Stimulated activated naive B cell treated with anti-CD40 and anti-IgM and Interleukin-4, amounts not matched to agents 10 μg/mL and 1 μg/mL and 100 μg/mL, for 72 hours (primary cell): ENCODE results near the gene ADAT3.

Experiments used
- ATAC-seq, 2 donors: fragments of 150-1000 bp; cut with Tn5 transposase; replicated peaks; 2 replicates each; pipeline ENCODE4 v1.10.0; 2021; ENCODE audit warnings: moderate library complexity in 1 of 2
- DNase-seq: peaks from one replicate; pipeline ENCODE4 v3.0.0; 2021
- H3K27ac Mint-ChIP-seq: one replicate; pipeline ENCODE4 v1.8.0; 2022; ENCODE audit warnings: mild to moderate bottlenecking, mixed read lengths
- H3K27me3 Mint-ChIP-seq, 2 donors: one replicate each; pipeline ENCODE4 v1.8.0; 2022; ENCODE audit warnings: mixed read lengths in 2 of 2
- H3K36me3 Mint-ChIP-seq, 2 donors: one replicate each; pipeline ENCODE4 v1.8.0; 2022; ENCODE audit warnings: mixed read lengths in 2 of 2, mild to moderate bottlenecking in 1 of 2
- H3K4me1 Mint-ChIP-seq, 2 donors: one replicate each; pipeline ENCODE4 v1.8.0; 2022; ENCODE audit warnings: mixed read lengths in 2 of 2, mild to moderate bottlenecking in 1 of 2
- H3K4me3 Mint-ChIP-seq, 2 donors: one replicate each; pipeline ENCODE4 v1.8.0; 2022; ENCODE audit warnings: mild to moderate bottlenecking in 2 of 2, mixed read lengths in 2 of 2, moderate library complexity in 1 of 2
- H3K9me3 Mint-ChIP-seq, 2 donors: one replicate each; pipeline ENCODE4 v1.8.0; 2022; ENCODE audit warnings: mixed read lengths in 2 of 2, mild to moderate bottlenecking in 1 of 2

Gene ADAT3

GRCh38 chr19:1921326-1921725 is 16.1 kb downstream of the ADAT3 start:
- no peaks in the 10 kb centered on the region for H3K27me3 Mint-ChIP-seq
- peaks cover 3 to 9% of the 10 kb centered on the region in 2 donors for H3K4me1 Mint-ChIP-seq
- H3K36me3 Mint-ChIP-seq = peaks cover 31 to 52% of the 10 kb centered on the region in 2 donors
- H3K9me3 Mint-ChIP-seq = no peaks in the 10 kb centered on the region
- ATAC-seq (no peak), DNase-seq (no peak)
- no peak overlapping the region for H3K27ac Mint-ChIP-seq
- H3K4me3 Mint-ChIP-seq = no peak overlapping the region

- ATAC-seq (peak in 1 of 2 donors; percentile 19), DNase-seq (no peak)
- Mint-ChIP-seq H3K36me3 (peaks cover 31 to 52% of the 10 kb centered on the region in 2 donors), H3K27ac (no peak overlapping the region), H3K4me1 (peaks cover 3 to 9% of the 10 kb centered on the region in 2 donors), H3K9me3 (no peaks in the 10 kb centered on the region), H3K4me3 (no peak overlapping the region), H3K27me3 (no peaks in the 10 kb centered on the region)
Observed at GRCh38 chr19:1921825-1922224, 16.6 kb downstream of the ADAT3 start.

- H3K27ac Mint-ChIP-seq = peak overlapping the region; percentile 20
- H3K27me3 Mint-ChIP-seq = no peaks in the 10 kb centered on the region
- peaks cover 4 to 9% of the 10 kb centered on the region in 2 donors for H3K4me1 Mint-ChIP-seq
- DNase-seq (no peak), ATAC-seq (no peak)
- H3K4me3 Mint-ChIP-seq = no peak overlapping the region
- no peaks in the 10 kb centered on the region for H3K9me3 Mint-ChIP-seq
- peaks cover 27 to 48% of the 10 kb centered on the region in 2 donors for H3K36me3 Mint-ChIP-seq
Observed at GRCh38 chr19:1922803-1923202, 17.6 kb downstream of the ADAT3 start.

- H3K9me3 Mint-ChIP-seq = no peaks in the 10 kb centered on the region
- peak; percentile 74 to 79 for ATAC-seq
- no peaks in the 10 kb centered on the region for H3K27me3 Mint-ChIP-seq
- H3K4me1 Mint-ChIP-seq = peaks cover 5 to 9% of the 10 kb centered on the region in 2 donors
- H3K27ac Mint-ChIP-seq = peak overlapping the region; percentile 20
- DNase-seq = no peak
- no peak overlapping the region for H3K4me3 Mint-ChIP-seq
- peaks cover 23 to 44% of the 10 kb centered on the region in 2 donors for H3K36me3 Mint-ChIP-seq
Observed at GRCh38 chr19:1923319-1923718, 18.1 kb downstream of the ADAT3 start.

- H3K4me1 Mint-ChIP-seq = peaks cover 7 to 11% of the 10 kb centered on the region in 2 donors
- H3K4me3 Mint-ChIP-seq = no peak overlapping the region
- ATAC-seq (no peak), DNase-seq (no peak)
- no peaks in the 10 kb centered on the region for H3K27me3 Mint-ChIP-seq
- no peak overlapping the region for H3K27ac Mint-ChIP-seq
- H3K9me3 Mint-ChIP-seq = no peaks in the 10 kb centered on the region
- peaks cover 17 to 43% of the 10 kb centered on the region in 2 donors for H3K36me3 Mint-ChIP-seq
Observed at GRCh38 chr19:1924320-1924961, 19.2 kb downstream of the ADAT3 start.

GRCh38 chr19:1925544-1925943 is 20.3 kb downstream of the ADAT3 start:
- H3K4me3 Mint-ChIP-seq = no peak overlapping the region
- peaks cover 14 to 37% of the 10 kb centered on the region in 2 donors for H3K36me3 Mint-ChIP-seq
- H3K27ac Mint-ChIP-seq = no peak overlapping the region
- DNase-seq (no peak), ATAC-seq (no peak)
- H3K4me1 Mint-ChIP-seq = peaks cover 13 to 22% of the 10 kb centered on the region in 2 donors
- H3K27me3 Mint-ChIP-seq = no peaks in the 10 kb centered on the region
- peaks cover 0 to 2% of the 10 kb centered on the region in 2 donors for H3K9me3 Mint-ChIP-seq

GRCh38 chr19:1929021-1929742 is 24.0 kb downstream of the ADAT3 start:
- peak; percentile 78 for DNase-seq
- Mint-ChIP-seq H3K4me1 (peaks cover 28 to 35% of the 10 kb centered on the region in 2 donors), H3K36me3 (peaks cover 3 to 10% of the 10 kb centered on the region in 2 donors), H3K4me3 (peak overlapping the region; percentile 79 to 83), H3K27ac (peak overlapping the region; percentile 25), H3K9me3 (peaks cover 0 to 6% of the 10 kb centered on the region in 2 donors), H3K27me3 (no peaks in the 10 kb centered on the region)
- peak; percentile 89 to 91 for ATAC-seq

- no peak for ATAC-seq
- H3K4me1 Mint-ChIP-seq = peaks cover 38 to 56% of the 10 kb centered on the region in 2 donors
- peaks cover 10 to 12% of the 10 kb centered on the region in 2 donors for H3K36me3 Mint-ChIP-seq
- peaks cover 7 to 11% of the 10 kb centered on the region in 2 donors for H3K9me3 Mint-ChIP-seq
- peak overlapping the region; percentile 17 for H3K27ac Mint-ChIP-seq
- no peak overlapping the region for H3K4me3 Mint-ChIP-seq
- no peak for DNase-seq
- H3K27me3 Mint-ChIP-seq = no peaks in the 10 kb centered on the region
Observed at GRCh38 chr19:1931445-1931844, 26.2 kb downstream of the ADAT3 start.

- Mint-ChIP-seq H3K27ac (peak overlapping the region; percentile 95), H3K4me3 (peak overlapping the region in 1 of 2 donors; percentile 22), H3K36me3 (peaks cover 15% of the 10 kb centered on the region in 2 donors), H3K4me1 (peaks cover 41 to 59% of the 10 kb centered on the region in 2 donors), H3K9me3 (peaks cover 7 to 11% of the 10 kb centered on the region in 2 donors), H3K27me3 (no peaks in the 10 kb centered on the region)
- ATAC-seq (no peak), DNase-seq (no peak)
Observed at GRCh38 chr19:1932395-1932794, 27.2 kb downstream of the ADAT3 start.

GRCh38 chr19:1933244-1933643 is 28.0 kb downstream of the ADAT3 start:
- Mint-ChIP-seq H3K27me3 (no peaks in the 10 kb centered on the region), H3K4me3 (peak overlapping the region; percentile 51 to 71), H3K36me3 (peaks cover 15% of the 10 kb centered on the region in 2 donors), H3K9me3 (peaks cover 7 to 11% of the 10 kb centered on the region in 2 donors), H3K27ac (peak overlapping the region; percentile 95), H3K4me1 (peaks cover 40 to 59% of the 10 kb centered on the region in 2 donors)
- DNase-seq (peak; percentile 43), ATAC-seq (peak; percentile 67 to 74)

GRCh38 chr19:1933942-1934341 is 28.7 kb downstream of the ADAT3 start:
- no peak for DNase-seq
- peaks cover 7 to 11% of the 10 kb centered on the region in 2 donors for H3K9me3 Mint-ChIP-seq
- peak overlapping the region; percentile 3 to 16 for H3K4me3 Mint-ChIP-seq
- no peak for ATAC-seq
- no peaks in the 10 kb centered on the region for H3K27me3 Mint-ChIP-seq
- H3K36me3 Mint-ChIP-seq = peaks cover 15% of the 10 kb centered on the region in 2 donors
- H3K4me1 Mint-ChIP-seq = peaks cover 38 to 59% of the 10 kb centered on the region in 2 donors
- peak overlapping the region; percentile 95 for H3K27ac Mint-ChIP-seq

- no peak overlapping the region for H3K4me3 Mint-ChIP-seq
- peak; percentile 18 for DNase-seq
- H3K36me3 Mint-ChIP-seq = peaks cover 15% of the 10 kb centered on the region in 2 donors
- no peaks in the 10 kb centered on the region for H3K27me3 Mint-ChIP-seq
- ATAC-seq = peak in 1 of 2 donors; percentile 17
- H3K27ac Mint-ChIP-seq = peak overlapping the region; percentile 10
- H3K9me3 Mint-ChIP-seq = peaks cover 7 to 9% of the 10 kb centered on the region in 2 donors
- peaks cover 37 to 55% of the 10 kb centered on the region in 2 donors for H3K4me1 Mint-ChIP-seq
Observed at GRCh38 chr19:1935484-1936208, 30.4 kb downstream of the ADAT3 start.

GRCh38 chr19:1936430-1936829 is 31.2 kb downstream of the ADAT3 start:
- Mint-ChIP-seq H3K36me3 (peaks cover 15% of the 10 kb centered on the region in 2 donors), H3K4me1 (peaks cover 37 to 54% of the 10 kb centered on the region in 2 donors), H3K27ac (no peak overlapping the region)

More at GRCh38 chr19:1936430-1936829, 31.2 kb downstream of the ADAT3 start:
- no peak overlapping the region for H3K4me3 Mint-ChIP-seq
- no peaks in the 10 kb centered on the region for H3K27me3 Mint-ChIP-seq
- peaks cover 7 to 9% of the 10 kb centered on the region in 2 donors for H3K9me3 Mint-ChIP-seq
- ATAC-seq (no peak), DNase-seq (no peak)
